ENCODE measurements around the gene ASAP2.
"Not testable (repeated sequence)": the region's sequence is repeated elsewhere in the genome, so short reads cannot be mapped to it uniquely, and the experiment has no call there.

Gene ASAP2

GRCh38 chr2:9211496-9211895, 4.9 kb downstream of the ASAP2 start:
- DNase-seq (ENCODE audit: low read depth in 2 of 2), result no peak

DNA sequence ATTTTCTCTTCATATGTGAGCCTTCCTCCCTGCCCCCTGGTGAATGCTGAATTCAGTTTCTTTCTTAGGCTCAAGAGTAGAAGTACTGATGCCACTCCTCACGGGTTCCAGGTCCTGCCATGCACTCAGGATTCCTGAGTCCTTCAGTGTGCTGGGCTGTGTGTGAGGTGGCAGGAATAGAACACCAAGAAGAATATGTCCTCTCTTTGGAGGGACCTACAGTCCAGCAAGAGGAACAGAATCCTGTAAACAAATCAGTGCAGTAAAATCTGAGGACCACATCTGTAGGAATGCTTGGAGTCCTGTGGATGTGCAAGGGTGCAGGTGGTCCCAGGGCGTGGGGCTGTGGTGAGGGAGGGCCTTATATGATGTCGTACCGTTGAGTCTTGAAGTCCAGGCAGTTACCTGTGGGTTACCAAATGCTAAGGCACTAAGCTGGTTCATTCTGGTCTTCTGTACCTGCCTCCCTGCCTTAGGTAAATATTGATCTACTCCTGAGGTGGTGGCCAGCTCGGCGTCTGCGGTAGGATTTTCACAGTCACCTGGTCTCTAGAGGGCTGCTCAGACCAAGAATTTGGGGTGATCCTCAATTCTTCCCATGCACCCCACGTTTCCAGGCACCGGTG, 5.5 kb downstream of the ASAP2 start:
- no peak for DNase-seq (ENCODE audit: low read depth in 2 of 2)

- no peak for DNase-seq (ENCODE audit: low read depth in 2 of 2)
Observed at GRCh38 chr2:9212661-9213411, 6.2 kb downstream of the ASAP2 start.

GRCh38 chr2:9213477-9214051, 7.0 kb downstream of the ASAP2 start:
- DNase-seq (ENCODE audit: low read depth in 2 of 2), result no peak

DNA sequence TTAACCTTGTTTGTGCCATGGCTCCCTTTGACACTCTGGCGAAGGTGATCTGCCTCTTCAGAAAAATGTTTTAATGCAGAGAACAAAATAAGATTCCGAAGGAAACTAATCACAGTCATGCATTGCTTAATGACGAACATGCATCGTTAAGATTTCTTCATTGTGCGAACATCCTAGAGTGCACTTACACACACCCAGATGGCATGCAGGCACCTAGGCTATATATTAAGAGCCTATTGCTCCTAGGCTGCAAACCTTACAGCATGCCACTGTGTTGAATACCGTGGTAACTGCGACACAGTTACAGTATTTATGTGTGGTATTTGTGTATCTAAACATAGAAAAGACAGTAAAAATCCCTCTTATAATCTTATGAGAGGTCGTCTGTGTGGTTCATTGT, 8.3 kb downstream of the ASAP2 start:
- DNase-seq (ENCODE audit: low read depth in 2 of 2), result no peak

- DNase-seq (ENCODE audit: low read depth in 2 of 2), result no peak
Observed at GRCh38 chr2:9215680-9216079, 9.1 kb downstream of the ASAP2 start.

- DNase-seq (ENCODE audit: low read depth in 2 of 2), result not testable (repeated sequence)
Observed at GRCh38 chr2:9216143-9216542, 9.5 kb downstream of the ASAP2 start.

GRCh38 chr2:9217838-9218770, 11.5 kb downstream of the ASAP2 start:
- DNase-seq (ENCODE audit: low read depth in 2 of 2), result no peak

DNA sequence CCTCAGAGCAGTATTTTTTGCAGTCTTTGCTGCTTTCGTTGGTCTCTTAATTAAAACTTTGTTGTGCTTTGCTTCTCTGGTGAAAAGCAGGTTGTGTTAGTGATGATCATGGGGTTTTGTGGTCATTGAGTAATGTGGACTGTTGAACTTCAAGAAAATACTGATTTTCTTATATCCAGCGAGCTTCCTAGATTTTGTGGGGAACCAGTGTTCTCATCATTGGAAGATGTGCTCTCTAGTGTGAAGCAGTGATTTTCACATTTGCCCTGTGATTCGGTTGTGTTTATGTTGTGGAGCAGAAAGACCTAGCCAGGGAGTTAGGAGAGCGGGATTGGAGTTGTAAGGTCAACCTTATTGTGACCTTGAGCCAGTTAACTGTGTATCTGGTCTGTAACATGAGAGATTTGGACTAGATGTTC, 12.4 kb downstream of the ASAP2 start:
- DNase-seq (ENCODE audit: low read depth in 2 of 2), result no peak

DNA sequence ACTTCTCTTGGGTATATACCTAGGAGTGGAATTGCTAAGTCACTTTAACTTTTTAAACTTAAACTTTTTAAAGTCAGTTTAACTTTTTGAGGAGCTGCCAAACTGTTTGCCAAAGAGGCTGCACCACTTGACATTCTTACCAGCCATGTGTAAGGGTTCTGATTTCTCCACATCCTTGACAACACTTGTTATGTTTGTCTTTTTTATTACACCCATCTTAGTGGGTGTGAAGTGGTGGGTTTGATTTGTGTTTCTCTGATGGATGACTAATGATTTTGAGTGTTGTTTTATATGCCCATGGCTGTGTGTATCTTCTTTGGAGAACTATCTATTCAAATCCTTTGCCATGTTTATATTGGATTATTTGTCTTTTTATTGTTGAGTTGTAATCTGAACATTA, 13.6 kb downstream of the ASAP2 start:
- no peak for DNase-seq (ENCODE audit: low read depth in 2 of 2)

DNA sequence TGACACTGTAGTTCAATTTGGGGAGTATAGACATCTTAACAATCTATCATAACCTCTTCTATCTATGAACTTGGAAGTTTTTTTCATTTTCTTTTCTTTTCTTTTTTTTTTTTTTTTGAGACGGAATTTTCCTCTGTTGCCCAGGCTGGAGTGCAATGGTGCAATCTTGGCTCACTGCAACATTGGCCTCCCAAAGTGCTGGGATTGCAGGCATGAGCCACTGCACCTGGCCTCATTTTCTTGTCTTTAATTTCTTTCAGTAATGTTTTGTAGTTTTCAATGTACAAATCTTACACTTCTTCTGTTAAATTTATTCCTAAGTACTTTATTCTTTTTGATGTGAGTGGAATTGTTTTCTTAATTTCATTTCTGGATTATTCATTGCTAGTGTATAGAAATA, 14.6 kb downstream of the ASAP2 start:
- no peak for DNase-seq (ENCODE audit: low read depth in 2 of 2)

- DNase-seq (ENCODE audit: low read depth in 2 of 2), result no peak
Observed at GRCh38 chr2:9222239-9222892, 15.8 kb downstream of the ASAP2 start.

GRCh38 chr2:9222893-9223287, 16.3 kb downstream of the ASAP2 start:
- DNase-seq (ENCODE audit: low read depth in 2 of 2), result no peak

DNA sequence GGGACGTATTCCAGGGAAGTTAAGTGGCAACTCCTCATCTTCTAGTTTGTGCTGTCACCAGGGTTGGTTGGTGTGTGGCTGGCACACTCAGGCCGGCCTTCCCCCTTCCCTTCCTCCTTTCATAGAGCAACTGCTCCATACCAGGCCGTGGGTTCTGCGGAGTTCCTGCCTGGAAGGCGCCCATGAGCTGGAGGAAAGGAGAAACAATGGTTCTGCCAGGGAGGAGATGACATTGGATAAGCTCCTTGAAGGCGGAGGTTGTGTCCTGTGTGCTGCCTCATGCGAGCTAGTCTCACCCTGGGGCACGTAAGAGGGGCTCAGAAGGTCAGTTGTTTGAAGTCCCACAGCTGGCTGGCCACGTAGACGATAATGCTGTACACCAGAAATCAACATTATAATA, 19.2 kb downstream of the ASAP2 start:
- no peak for DNase-seq (ENCODE audit: low read depth in 2 of 2)

- DNase-seq (ENCODE audit: low read depth in 2 of 2), result no peak
Observed at GRCh38 chr2:9226458-9227380, 20.1 kb downstream of the ASAP2 start.

DNA sequence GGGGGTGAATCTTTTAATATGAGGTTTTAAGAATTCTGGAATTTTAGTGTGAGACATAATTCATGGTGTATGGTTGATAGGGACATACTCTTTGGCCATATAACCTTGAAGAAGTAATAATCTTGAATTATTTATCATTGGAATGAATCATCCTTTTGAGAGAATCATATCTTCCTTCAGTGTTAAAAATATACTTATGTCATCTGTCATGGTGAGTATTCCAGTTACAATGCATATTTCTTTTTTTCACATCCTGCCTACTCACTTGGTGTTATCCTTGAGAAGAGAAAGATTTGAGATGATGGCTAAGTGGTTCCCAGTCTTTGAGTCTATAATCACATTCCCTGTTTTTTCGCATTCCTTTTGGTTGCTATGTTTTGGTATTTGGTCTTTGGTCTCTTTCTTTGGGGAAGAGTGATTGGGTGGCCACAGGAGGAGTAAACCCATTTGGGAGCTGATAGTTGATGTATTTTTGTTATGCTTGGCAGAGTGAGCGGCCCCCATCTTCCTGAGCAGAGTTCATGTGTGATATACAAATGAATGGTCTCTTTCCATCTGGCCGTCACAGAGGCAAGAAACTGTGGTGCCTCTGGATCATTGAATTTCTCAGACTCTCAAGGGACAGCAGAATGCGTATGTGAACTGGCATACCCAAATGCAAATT, 21.6 kb downstream of the ASAP2 start:
- no peak for DNase-seq (ENCODE audit: low read depth in 2 of 2)

GRCh38 chr2:9228781-9229469, 22.3 kb downstream of the ASAP2 start:
- DNase-seq (ENCODE audit: low read depth in 2 of 2), result no peak

GRCh38 chr2:9229470-9229820, 22.8 kb downstream of the ASAP2 start:
- DNase-seq (ENCODE audit: low read depth in 2 of 2), result no peak

GRCh38 chr2:9230051-9230802, 23.6 kb downstream of the ASAP2 start:
- no peak for DNase-seq (ENCODE audit: low read depth in 2 of 2)
